Heart left ventricle (tissue), 16 donors: ENCODE measurements around the gene RHOB. TPM values are rescaled to one million over a fixed set of nuclear protein-coding genes. Genes with fewer than 3 reads are reported as not detected.

ENCODE experiments used
- ATAC-seq, 4 donors: fragments of 200-7000 bp; cut with Tn5 transposase; one replicate each; pipeline ENCODE4 v1.9.1; 2020 to 2022; ENCODE audit warnings: moderate library complexity in 4 of 4, mild to moderate bottlenecking in 3 of 4, moderate number of reproducible peaks in 1 of 4
- DNase-seq, 5 donors: peaks; one replicate each; pipeline ENCODE4 v3.0.0-alpha.2; 2020
- H3K27ac ChIP-seq, 12 donors: fragments of 200-600 bp; sonication (generic) in 4 of 12; one replicate each; pipeline versions ENCODE4 v1.5.0 to v1.8.0; 2016 to 2022; ENCODE audit warnings: mild to moderate bottlenecking in 2 of 12
- H3K27me3 ChIP-seq, 9 donors: fragments of 200-600 bp; sonication (generic) in 2 of 9; one replicate each; pipeline versions ENCODE4 v1.5.1 to v1.8.0; 2016 to 2022; ENCODE audit warnings: mild to moderate bottlenecking in 3 of 9
- H3K36me3 ChIP-seq, 9 donors: fragments of 200-600 bp; sonication (generic) in 2 of 9; one replicate each; pipeline versions ENCODE4 v1.5.0 to v1.8.0; 2018 to 2022; ENCODE audit warnings: mild to moderate bottlenecking in 2 of 9
- H3K4me1 ChIP-seq, 12 donors: fragments of 200-600 bp; sonication (generic) in 4 of 12; one replicate each; pipeline versions ENCODE4 v1.5.0 to v1.8.0; 2016 to 2022; ENCODE audit warnings: mild to moderate bottlenecking in 3 of 12
- H3K4me3 ChIP-seq, 12 donors: fragments of 200-600 bp; sonication (generic) in 4 of 12; one replicate each; pipeline versions ENCODE4 v1.5.0 to v1.8.0; 2017 to 2022; ENCODE audit warnings: mild to moderate bottlenecking in 9 of 12, moderate library complexity in 4 of 12
- H3K9me3 ChIP-seq, 12 donors: fragments of 200-600 bp; sonication (generic) in 4 of 12; one replicate each; pipeline versions ENCODE4 v1.5.0 to v1.8.0; 2016 to 2022; ENCODE audit warnings: mild to moderate bottlenecking in 1 of 12
- CTCF ChIP-seq, 12 donors: fragments of 200-600 bp; sonication (generic) in 4 of 12; IDR thresholded peaks; one replicate each; pipeline versions ENCODE4 v1.5.0 to v1.8.0; 2018 to 2022; ENCODE audit warnings: antibody characterized with exemption in 12 of 12, mild to moderate bottlenecking in 5 of 12
- POLR2A ChIP-seq, 2 donors: fragments of 450-650 bp; IDR thresholded peaks; one replicate each; pipeline ENCODE4 v1.6.1; 2017; ENCODE audit warnings: antibody characterized with exemption in 2 of 2, mild to moderate bottlenecking in 2 of 2, moderate library complexity in 2 of 2
- WGBS, 4 donors: extraction: QIAGEN DNeasy Blood & Tissue Kit in 2 of 4; methylation state at CpG; one replicate each; pipeline versions ENCODE4 v1.1.5 to v1.1.7; 2013 to 2018; 5-methylcytosine and 5-hydroxymethylcytosine counted together
- intact Hi-C, 10 donors: fragments of 100-400 bp; cut with DNase I; formaldehyde crosslinking; loops; one replicate each; pipeline versions ENCODE4 v1.11.1 to v1.14.2; 2022
- polyA plus RNA-seq, 2 donors: library from polyadenylated mRNA; stranded (reverse); fragments of 200-250 nt; gene quantifications; one replicate each; pipeline ENCODE4 v1.2.3, GENCODE V29; 2013
- total RNA-seq, 9 donors: library from RNA; depleted of rRNA in 2 of 9; stranded (reverse); fragments of >200 nt in 2 of 9; fragmentation: NEBNext Ultra II Directional in 3 of 9; extraction: Animal tissue kit (Norgen Biotek cat#: 25700) in 3 of 9; gene quantifications; one replicate each; pipeline versions ENCODE4 v1.1.0 to v1.2.4, GENCODE V29; 2016 to 2023
- donor health status: ischemic (EF 13 %, LVEDD 7.1; RV severe dilation, severe dysfunction).
- donor health status: healthy with polysubstance abuse.
- donor health status: DM: no; HTN: yes; CAD: no.
- donor health status: DM: no; HTN: no; CAD: no.
- donor health status: ischemic (EF 25% LVEDD 6.9; RV normal size, moderate dysfunction).
- donor health status: ischemic (EF 25% LVEDD 5.7; RV mildly dilated, moderate dysfunction).
- donor health status: healthy.
- donor health status: DM: yes; HTN: yes; CAD: no.
- donor health status: ischemic (EF 35%, LVEDD 5.7; RV mildly dilated, moderate dysfunction).
- donor health status: nonischemic (EF 11% LVEDD 7.7; RV severe dilation, severe dysfunction).
- donor health status: DM: yes; HTN: yes; CAD: no.
- donor health status: PGD.
- donor health status: ischemic (EF 29% LVEDD 5.4; RV normal size, mild dysfunction).
- donor health status: nonischemic (EF 23%, LVEDD 6.1; RV moderate dilation, normal function).

Gene RHOB
- total and polyA plus RNA-seq, 11 donors, result 105 to 429 (median 169) TPM

GRCh38 chr2:20448977-20449306 is 2.1 kb downstream of the RHOB start:
- intact Hi-C loops, result loop anchor here in 8 of 10 donors (5.0 to 10.0 kb wide), 3 partner anchors 146 to 173 kb away; no protein-coding TSS in a partner anchor
- DNase-seq, result no peak
- Histone ChIP-seq H3K27ac (peak overlapping the region; percentile 94 to 100 (median 98)), H3K9me3 (no peaks in the 10 kb centered on the region), H3K27me3 (no peaks in the 10 kb centered on the region), H3K36me3 (peaks cover 0 to 22% (median 18%) of the 10 kb centered on the region in 9 donors), H3K4me3 (peak overlapping the region; percentile 77 to 99 (median 95)), H3K4me1 (peaks cover 0 to 50% (median 32%) of the 10 kb centered on the region in 12 donors)
- WGBS, 4 donors, result 0 to 14% (median 11%) methylated on average over 1 of the region's 1 CpG
- ATAC-seq, result no peak
- TF ChIP-seq CTCF (IDR thresholded peaks at IDR 0.05) (no peak), POLR2A (IDR thresholded peaks at IDR 0.05) (no peak)

- intact Hi-C loops, result loop anchor here (2.0 to 10.0 kb wide), 10 partner anchors 73 to 173 kb away; no protein-coding TSS in a partner anchor
- Histone ChIP-seq H3K4me1 (peaks cover 0 to 45% (median 30%) of the 10 kb centered on the region in 12 donors), H3K4me3 (peak overlapping the region; percentile 77 to 99 (median 95)), H3K36me3 (peaks cover 0 to 22% (median 18%) of the 10 kb centered on the region in 9 donors), H3K9me3 (no peaks in the 10 kb centered on the region), H3K27me3 (no peaks in the 10 kb centered on the region), H3K27ac (peak overlapping the region; percentile 94 to 100 (median 98))
- ATAC-seq (no peak), DNase-seq (peak in 1 of 5 donors; percentile 24)
- TF ChIP-seq POLR2A (IDR thresholded peaks at IDR 0.05), result no peak
- no peak for TF ChIP-seq CTCF (IDR thresholded peaks at IDR 0.05)
- 7 to 24% (median 14%) methylated on average over 7 of the region's 7 CpGs for WGBS, 4 donors
Measured at GRCh38 chr2:20449501-20450200, 2.8 kb downstream of the RHOB start.

GRCh38 chr2:20450201-20450999 is 3.5 kb downstream of the RHOB start:
- Histone ChIP-seq H3K36me3 (peaks cover 0 to 22% (median 18%) of the 10 kb centered on the region in 9 donors), H3K4me3 (peak overlapping the region in 11 of 12 donors; percentile 77 to 99 (median 95)), H3K4me1 (peaks cover 0 to 37% (median 24%) of the 10 kb centered on the region in 12 donors), H3K27ac (peak overlapping the region; percentile 94 to 100 (median 98)), H3K9me3 (no peaks in the 10 kb centered on the region), H3K27me3 (no peaks in the 10 kb centered on the region)
- ATAC-seq (peak; percentile 46 to 61 (median 56)), DNase-seq (peak in 4 of 5 donors; percentile 69 to 86 (median 72))
- TF ChIP-seq POLR2A (IDR thresholded peaks at IDR 0.05) (peak in 1 of 2 donors; percentile 56), CTCF (IDR thresholded peaks at IDR 0.05) (no peak)
- intact Hi-C loops, result loop anchor here in 9 of 10 donors (2.0 to 10.0 kb wide), 7 partner anchors 72 to 147 kb away; no protein-coding TSS in a partner anchor
- WGBS, 4 donors, result 2 to 22% (median 8%) methylated on average over 6 of the region's 6 CpGs

- Histone ChIP-seq H3K27me3 (no peaks in the 10 kb centered on the region), H3K4me3 (peak overlapping the region in 8 of 12 donors; percentile 77 to 97 (median 93)), H3K4me1 (peaks cover 0 to 36% (median 23%) of the 10 kb centered on the region in 12 donors), H3K9me3 (no peaks in the 10 kb centered on the region), H3K27ac (peak overlapping the region; percentile 94 to 100 (median 98)), H3K36me3 (peaks cover 0 to 22% (median 18%) of the 10 kb centered on the region in 9 donors)
- ATAC-seq (no peak), DNase-seq (no peak)
- WGBS, 4 donors, result 8 to 27% (median 14%) methylated on average over 3 of the region's 3 CpGs
- intact Hi-C loops, result loop anchor here in 9 of 10 donors (2.0 to 10.0 kb wide), 7 partner anchors 71 to 146 kb away; no protein-coding TSS in a partner anchor
- TF ChIP-seq CTCF (IDR thresholded peaks at IDR 0.05), result no peak
- TF ChIP-seq POLR2A (IDR thresholded peaks at IDR 0.05), result no peak
Measured at GRCh38 chr2:20451000-20451290, 4.1 kb downstream of the RHOB start.
